DOHH2 (cell line): ENCODE data around the gene EZH1.

Experiments used
- H3F3A ChIP-seq: fragments of 200-600 bp; sonication (generic), shearing (Covaris generic); 2 replicates; pipeline ENCODE4 v1.6.0; 2016; ENCODE audit warnings: antibody characterized with exemption, mild to moderate bottlenecking; ENCODE audit not compliant: control insufficient read depth, insufficient read depth
- H3K27ac ChIP-seq: fragments of 200-600 bp; sonication (generic); 2 replicates; pipeline ENCODE4 v1.5.1; 2014; ENCODE audit warnings: low read depth, mild to moderate bottlenecking, low read length, moderate library complexity
- H3K27me3 ChIP-seq: fragments of 200-600 bp; sonication (generic); 2 replicates; pipeline ENCODE4 v1.6.1; 2014; ENCODE audit warnings: mild to moderate bottlenecking, low read length, mixed read lengths; ENCODE audit not compliant: control insufficient read depth
- H3K36me3 ChIP-seq: fragments of 200-600 bp; sonication (generic); 2 replicates; pipeline ENCODE4 v1.6.1; 2014; ENCODE audit warnings: mild to moderate bottlenecking, low read length, moderate library complexity, mixed read lengths; ENCODE audit not compliant: control insufficient read depth
- H3K4me1 ChIP-seq: fragments of 200-600 bp; sonication (generic); 2 replicates; pipeline ENCODE4 v1.6.1; 2014; ENCODE audit warnings: mild to moderate bottlenecking, low read length, mixed read lengths; ENCODE audit not compliant: control insufficient read depth
- H3K4me2 ChIP-seq: fragments of 200-600 bp; sonication (generic); 2 replicates; pipeline ENCODE4 v1.6.0; 2014; ENCODE audit warnings: mild to moderate bottlenecking, low read length, moderate library complexity
- H3K4me3 ChIP-seq: fragments of 200-600 bp; sonication (generic); 2 replicates; pipeline ENCODE4 v1.5.1; 2014; ENCODE audit warnings: mild to moderate bottlenecking, low read length, mixed read lengths
- H3K79me2 ChIP-seq: fragments of 200-600 bp; sonication (generic); 2 replicates; pipeline ENCODE4 v1.6.1; 2014; ENCODE audit warnings: mild to moderate bottlenecking, low read length, mixed read lengths; ENCODE audit not compliant: control insufficient read depth
- H3K9me2 ChIP-seq: fragments of 200-600 bp; sonication (generic); replicated peaks from 2 replicates; pipeline ENCODE4 v1.6.1; 2014; ENCODE audit warnings: mild to moderate bottlenecking, low read length, mixed read lengths; ENCODE audit not compliant: control insufficient read depth
- H3K9me3 ChIP-seq: fragments of 200-600 bp; sonication (generic); 2 replicates; pipeline ENCODE4 v1.6.1; 2014; ENCODE audit warnings: antibody characterized with exemption, low read length, mixed read lengths; ENCODE audit not compliant: control insufficient read depth, insufficient read depth
- H4K20me1 ChIP-seq: fragments of 200-600 bp; sonication (generic); 2 replicates; pipeline ENCODE4 v1.6.0; 2014; ENCODE audit warnings: low read depth, mild to moderate bottlenecking, antibody characterized with exemption, low read length, moderate library complexity; ENCODE audit not compliant: control insufficient read depth, insufficient read depth
- EZH2phosphoT487 ChIP-seq: fragments of 200-600 bp; sonication (generic); IDR thresholded peaks from 2 replicates; pipeline ENCODE4 v1.6.1; 2017; ENCODE audit warnings: borderline replicate concordance, mild to moderate bottlenecking, antibody characterized with exemption, low read length, moderate library complexity, mixed read lengths
- TF ChIP-seq, protein P1 (sequence below): fragments of 200-600 bp; sonication (generic); IDR thresholded peaks from one replicate; pipeline ENCODE4 v1.5.1; 2014; ENCODE audit warnings: antibody characterized with exemption, mild to moderate bottlenecking, low read depth, low read length; ENCODE audit not compliant: poor library complexity, severe bottlenecking

The EZH1 gene

DNA sequence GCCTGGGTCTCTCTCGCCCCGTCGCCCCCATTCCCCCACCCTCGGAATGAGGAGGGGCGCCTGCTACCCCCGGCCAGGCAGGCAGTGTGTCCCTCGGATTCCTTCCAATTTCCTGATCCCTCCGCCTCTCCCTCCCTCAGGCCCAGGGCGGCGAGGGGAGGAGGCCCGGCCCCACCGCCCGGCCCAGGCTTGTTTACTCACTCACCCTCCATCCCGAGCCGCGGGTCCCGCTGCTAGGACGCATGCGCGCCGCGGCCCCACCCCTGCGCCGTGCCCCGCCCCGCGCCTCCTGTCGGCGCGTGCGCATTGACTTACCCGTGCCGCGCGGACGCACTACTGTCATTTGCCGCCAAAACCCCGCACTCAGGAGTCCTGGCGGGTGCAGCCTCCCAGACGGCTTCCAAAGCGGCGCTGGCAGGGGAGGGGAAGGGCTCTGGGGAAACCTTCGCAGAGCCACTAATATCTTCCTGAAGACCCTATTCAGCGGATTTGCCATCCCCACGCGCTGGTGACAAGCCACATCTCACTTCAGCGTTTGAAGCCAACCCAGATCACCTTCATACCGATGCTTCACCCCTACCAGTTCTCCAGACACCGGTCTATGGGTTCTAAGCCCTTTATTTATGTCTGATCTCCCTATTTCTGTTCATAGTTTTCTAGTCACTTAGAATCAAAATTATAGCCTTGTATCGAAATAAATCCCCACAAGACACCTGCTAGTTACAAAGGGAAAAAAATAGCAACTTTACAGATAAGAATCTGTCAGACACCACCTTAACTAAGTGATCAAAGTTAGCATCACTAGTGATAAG lies at the start of gene EZH1:
Gene EZH1 (minus strand): TSS at position 235 of the 812 bp plus-strand sequence. CDS start 16,099 bp downstream, outside the sequence.
- H3K9me3 ChIP-seq, result peaks cover 4% of the 10 kb centered on the region
- peaks cover 4% of the 10 kb centered on the region for H3K36me3 ChIP-seq
- H3K4me3 ChIP-seq, result peak within 1 kb of the TSS; percentile 83
- H3F3A ChIP-seq, result no peaks in the 10 kb centered on the region
- no peaks in the 10 kb centered on the region for H3K9me2 ChIP-seq
- H4K20me1 ChIP-seq, result no peaks in the 10 kb centered on the region
- peaks cover 19% of the 10 kb centered on the region for H3K27me3 ChIP-seq
- peak within 1 kb of the TSS; percentile 60 for H3K27ac ChIP-seq
- peaks cover 28% of the 10 kb centered on the region for H3K4me1 ChIP-seq
- no peak for TF ChIP-seq EZH2phosphoT487
- TF ChIP-seq, protein P1, sequence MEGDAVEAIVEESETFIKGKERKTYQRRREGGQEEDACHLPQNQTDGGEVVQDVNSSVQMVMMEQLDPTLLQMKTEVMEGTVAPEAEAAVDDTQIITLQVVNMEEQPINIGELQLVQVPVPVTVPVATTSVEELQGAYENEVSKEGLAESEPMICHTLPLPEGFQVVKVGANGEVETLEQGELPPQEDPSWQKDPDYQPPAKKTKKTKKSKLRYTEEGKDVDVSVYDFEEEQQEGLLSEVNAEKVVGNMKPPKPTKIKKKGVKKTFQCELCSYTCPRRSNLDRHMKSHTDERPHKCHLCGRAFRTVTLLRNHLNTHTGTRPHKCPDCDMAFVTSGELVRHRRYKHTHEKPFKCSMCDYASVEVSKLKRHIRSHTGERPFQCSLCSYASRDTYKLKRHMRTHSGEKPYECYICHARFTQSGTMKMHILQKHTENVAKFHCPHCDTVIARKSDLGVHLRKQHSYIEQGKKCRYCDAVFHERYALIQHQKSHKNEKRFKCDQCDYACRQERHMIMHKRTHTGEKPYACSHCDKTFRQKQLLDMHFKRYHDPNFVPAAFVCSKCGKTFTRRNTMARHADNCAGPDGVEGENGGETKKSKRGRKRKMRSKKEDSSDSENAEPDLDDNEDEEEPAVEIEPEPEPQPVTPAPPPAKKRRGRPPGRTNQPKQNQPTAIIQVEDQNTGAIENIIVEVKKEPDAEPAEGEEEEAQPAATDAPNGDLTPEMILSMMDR, result no peak
- H3K4me2 ChIP-seq, result peak within 1 kb of the TSS; percentile 94
- peaks cover 43% of the 10 kb centered on the region for H3K79me2 ChIP-seq

DNA sequence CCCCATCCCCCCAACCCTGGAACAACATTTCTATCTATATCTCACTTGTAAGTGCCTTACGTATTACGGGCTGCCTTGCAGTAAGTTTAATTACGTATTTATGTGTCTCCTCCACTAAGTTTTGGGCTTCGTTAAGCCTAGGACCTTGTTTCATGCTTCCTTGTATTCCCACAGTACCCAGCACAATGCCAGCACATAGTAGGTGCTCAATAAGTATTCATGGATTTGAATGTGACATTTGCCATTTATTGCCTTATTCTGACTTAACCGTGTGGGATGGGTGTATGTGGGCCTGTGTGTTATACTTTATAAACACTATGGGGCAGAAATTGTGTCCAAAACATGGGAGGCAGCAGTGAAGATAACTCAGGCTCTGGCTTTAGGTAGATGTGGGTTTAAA lies 47.7 kb upstream of the EZH1 start:
- Histone ChIP-seq H3K36me3 (no peaks in the 10 kb centered on the region), H3K9me3 (no peaks in the 10 kb centered on the region), H3K4me2 (no peak overlapping the region), H4K20me1 (no peaks in the 10 kb centered on the region), H3K9me2 (no peaks in the 10 kb centered on the region), H3K4me3 (no peak overlapping the region), H3K4me1 (peaks cover 3% of the 10 kb centered on the region), H3K27ac (no peak overlapping the region), H3K79me2 (no peaks in the 10 kb centered on the region; the same call in 1 of the 2 replicates), H3K27me3 (peaks cover 15% of the 10 kb centered on the region), H3F3A (no peaks in the 10 kb centered on the region)
- no peak for TF ChIP-seq EZH2phosphoT487
- TF ChIP-seq, protein P1, result no peak

DNA sequence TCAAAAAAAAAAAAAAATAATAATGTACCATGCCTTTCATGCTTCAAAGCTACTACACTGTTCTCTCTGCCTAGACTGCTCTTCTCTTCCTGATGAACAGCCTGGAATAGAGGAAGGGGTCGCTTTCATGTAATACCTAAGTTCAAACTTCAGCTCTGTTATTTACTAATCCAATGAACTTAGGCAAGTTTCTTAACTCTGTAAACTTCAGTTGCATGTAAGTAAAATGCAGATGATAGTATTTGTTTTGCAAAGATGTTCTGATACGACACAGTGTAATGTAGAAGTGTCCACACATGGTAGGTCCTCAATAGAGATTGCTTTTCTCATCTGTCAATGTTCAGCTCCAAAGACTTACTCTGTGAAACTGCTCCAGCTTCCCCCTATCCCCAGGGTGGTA lies 47.1 kb upstream of the EZH1 start:
- no peaks in the 10 kb centered on the region for H3K79me2 ChIP-seq
- no peak overlapping the region for H3K4me3 ChIP-seq
- no peaks in the 10 kb centered on the region; the same call in 1 of the 2 replicates for H3K4me1 ChIP-seq
- no peaks in the 10 kb centered on the region for H3F3A ChIP-seq
- no peaks in the 10 kb centered on the region for H3K9me3 ChIP-seq
- peaks cover 15% of the 10 kb centered on the region for H3K27me3 ChIP-seq
- no peaks in the 10 kb centered on the region for H3K9me2 ChIP-seq
- no peaks in the 10 kb centered on the region for H3K36me3 ChIP-seq
- H4K20me1 ChIP-seq, result no peaks in the 10 kb centered on the region
- H3K27ac ChIP-seq, result no peak overlapping the region
- TF ChIP-seq EZH2phosphoT487, result no peak
- TF ChIP-seq, protein P1, result no peak
- no peak overlapping the region for H3K4me2 ChIP-seq
